Activated naive CD8-positive, alpha-beta T cell treated with anti-CD3 and anti-CD28 coated beads, Interleukin-2, amount 10 ng/mL, durations not matched to agents 7 days and 5 days (primary cell): Measurements from ENCODE around the gene ANKIB1. TPM values are rescaled to one million over a fixed set of nuclear protein-coding genes. Genes with fewer than 3 reads are reported as not detected.

ENCODE experiments used
- ATAC-seq: fragments of 150-1000 bp; cut with Tn5 transposase; one replicate; pipeline ENCODE4 v1.10.0; 2021; ENCODE audit warnings: low read depth, moderate library complexity
- POLR2A ChIA-PET: fragments of 350-600 bp; sonication (Branson Sonifier 250); formaldehyde crosslinking; loops from one replicate; lab custom pipeline; 2021; ENCODE audit warnings: antibody characterized with exemption; lab: Charles Lee
- DNase-seq: peaks from one replicate; pipeline ENCODE4 v3.0.0; 2021
- H3K27ac Mint-ChIP-seq: one replicate; pipeline ENCODE4 v1.8.0; 2022; ENCODE audit warnings: mild to moderate bottlenecking, mixed read lengths
- H3K27me3 Mint-ChIP-seq: one replicate; pipeline ENCODE4 v1.8.0; 2022; ENCODE audit warnings: mild to moderate bottlenecking, moderate library complexity, mixed read lengths
- H3K36me3 Mint-ChIP-seq: one replicate; pipeline ENCODE4 v1.8.0; 2021; ENCODE audit warnings: mild to moderate bottlenecking, mixed read lengths
- H3K4me1 Mint-ChIP-seq: one replicate; pipeline ENCODE4 v1.8.0; 2021; ENCODE audit warnings: mixed read lengths
- H3K4me3 Mint-ChIP-seq: one replicate; pipeline ENCODE4 v1.8.0; 2022; ENCODE audit warnings: mild to moderate bottlenecking, moderate library complexity, mixed read lengths
- H3K9me3 Mint-ChIP-seq: one replicate; pipeline ENCODE4 v1.8.0; 2021; ENCODE audit warnings: mixed read lengths
- total RNA-seq, 2 experiments: library from RNA; stranded (reverse); gene quantifications; one replicate each; pipeline ENCODE4 v1.2.3, GENCODE V29; 2021

The ANKIB1 gene
- total RNA-seq, 2 experiments from 2014 or later = 75.5 to 77.6 TPM

DNA sequence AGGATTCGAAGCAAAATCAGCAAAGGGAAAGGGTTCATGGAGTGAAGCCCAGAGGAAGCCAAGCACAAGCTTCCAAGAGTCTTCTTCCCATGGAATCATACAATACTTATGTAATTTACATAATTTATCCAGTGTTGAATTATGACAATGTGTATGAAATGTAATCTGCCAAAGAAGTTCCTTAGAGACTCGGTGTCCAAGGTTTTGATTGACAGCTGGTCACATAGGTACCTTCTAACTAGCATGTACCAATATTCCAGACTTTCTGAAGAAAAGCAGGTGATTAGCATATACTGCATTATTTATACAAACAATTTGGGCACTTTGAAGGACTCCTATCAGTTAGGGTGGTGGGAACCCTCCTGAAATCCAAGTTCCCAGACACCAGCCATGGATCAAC is 35.3 kb downstream of the ANKIB1 start:
- DNase-seq = no peak
- Mint-ChIP-seq H3K27ac (no peak overlapping the region), H3K9me3 (peaks cover 13% of the 10 kb centered on the region), H3K4me1 (peaks cover 6% of the 10 kb centered on the region), H3K27me3 (no peaks in the 10 kb centered on the region), H3K4me3 (no peak overlapping the region), H3K36me3 (peaks cover 30% of the 10 kb centered on the region)
- ATAC-seq = no peak
- POLR2A ChIA-PET = no interaction called here

DNA sequence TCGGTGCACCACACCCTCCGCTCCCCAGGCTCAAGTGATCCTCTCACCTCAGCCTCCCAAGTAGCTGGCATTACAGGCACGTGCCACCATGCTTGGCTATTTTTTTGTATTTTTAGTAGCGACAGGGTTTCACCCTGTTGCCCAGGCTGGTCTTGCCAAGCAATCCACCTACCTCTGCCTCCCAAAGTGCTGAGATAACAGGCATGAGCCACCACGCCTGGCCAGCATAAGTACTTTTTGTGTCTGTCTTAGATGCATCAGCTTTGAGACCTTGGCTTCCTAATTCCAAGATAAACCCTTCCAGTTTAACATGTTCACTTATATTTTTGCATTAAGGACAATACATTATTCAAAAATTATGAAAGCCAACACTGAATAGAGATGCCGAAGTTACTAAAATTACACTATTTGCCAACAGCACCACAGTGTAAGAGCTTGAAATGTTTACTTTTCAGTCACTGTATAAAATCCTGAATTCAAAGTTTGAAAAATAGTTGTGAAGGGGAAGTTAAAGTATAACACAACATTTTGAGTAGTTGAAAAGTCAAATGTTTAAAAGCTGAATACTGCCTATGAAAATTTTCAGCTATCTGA is 36.5 kb downstream of the ANKIB1 start:
- Mint-ChIP-seq H3K4me1 (peaks cover 2% of the 10 kb centered on the region), H3K27ac (no peak overlapping the region), H3K9me3 (peaks cover 9% of the 10 kb centered on the region), H3K4me3 (no peak overlapping the region), H3K36me3 (peaks cover 24% of the 10 kb centered on the region), H3K27me3 (no peaks in the 10 kb centered on the region)
- DNase-seq (no peak), ATAC-seq (no peak)
- POLR2A ChIA-PET = no interaction called here

GRCh38 chr7:92282930-92283329 is 37.2 kb downstream of the ANKIB1 start:
- DNase-seq (no peak), ATAC-seq (no peak)
- Mint-ChIP-seq H3K4me1 (peaks cover 2% of the 10 kb centered on the region), H3K9me3 (peaks cover 10% of the 10 kb centered on the region), H3K36me3 (peaks cover 25% of the 10 kb centered on the region), H3K27me3 (no peaks in the 10 kb centered on the region), H3K4me3 (no peak overlapping the region), H3K27ac (no peak overlapping the region)
- POLR2A ChIA-PET = no interaction called here

GRCh38 chr7:92289321-92289720 is 43.5 kb downstream of the ANKIB1 start:
- no peaks in the 10 kb centered on the region for H3K27me3 Mint-ChIP-seq
- H3K27ac Mint-ChIP-seq = no peak overlapping the region
- POLR2A ChIA-PET = no interaction called here
- ATAC-seq (no peak), DNase-seq (no peak)
- peaks cover 11% of the 10 kb centered on the region for H3K36me3 Mint-ChIP-seq
- peaks cover 17% of the 10 kb centered on the region for H3K4me1 Mint-ChIP-seq
- no peak overlapping the region for H3K4me3 Mint-ChIP-seq
- H3K9me3 Mint-ChIP-seq = peaks cover 1% of the 10 kb centered on the region

GRCh38 chr7:92292981-92293380 is 47.2 kb downstream of the ANKIB1 start:
- peaks cover 17% of the 10 kb centered on the region for H3K4me1 Mint-ChIP-seq
- peaks cover 8% of the 10 kb centered on the region for H3K36me3 Mint-ChIP-seq
- POLR2A ChIA-PET = interaction anchor here (2.3 kb wide), 1 partner anchor 47 kb away, joined by 8 read pairs; the partner anchor contains the start of genes ANKIB1 and KRIT1
- no peaks in the 10 kb centered on the region for H3K27me3 Mint-ChIP-seq
- H3K27ac Mint-ChIP-seq = no peak overlapping the region
- DNase-seq = no peak
- H3K9me3 Mint-ChIP-seq = peaks cover under 1% of the 10 kb centered on the region
- H3K4me3 Mint-ChIP-seq = no peak overlapping the region
- no peak for ATAC-seq

DNA sequence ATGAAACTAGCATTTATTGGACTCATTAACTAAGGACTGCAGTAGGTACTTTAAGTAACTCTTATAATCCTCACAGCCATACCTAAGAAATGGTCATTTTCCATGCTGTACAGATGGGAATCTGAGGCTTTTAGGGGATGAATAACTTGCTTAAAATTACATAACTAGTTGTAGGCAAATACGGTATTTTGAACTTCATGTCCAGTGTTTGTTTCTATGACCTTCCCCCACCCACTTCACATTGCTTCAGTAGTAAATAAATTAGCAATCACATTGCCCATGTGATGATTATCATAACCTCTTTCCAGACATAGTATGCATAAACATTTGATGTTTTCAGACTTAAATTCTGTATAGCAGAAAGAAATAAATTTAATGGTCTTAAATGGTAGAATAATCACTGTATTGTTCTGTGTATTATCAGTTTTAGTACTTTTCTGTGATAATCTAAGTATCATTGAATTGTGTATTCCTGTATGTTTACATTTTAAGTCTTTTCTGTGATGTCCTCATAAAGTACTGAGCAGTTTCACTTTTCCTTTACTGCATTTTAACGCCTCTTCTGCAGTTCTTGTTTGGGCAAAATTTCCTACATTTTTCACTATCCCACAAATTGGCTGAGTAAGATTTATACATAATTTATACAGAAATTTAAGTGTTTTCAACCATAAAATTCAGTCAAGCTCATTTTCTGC is 48.3 kb downstream of the ANKIB1 start:
- Mint-ChIP-seq H3K27ac (no peak overlapping the region), H3K27me3 (no peaks in the 10 kb centered on the region), H3K4me1 (peaks cover 17% of the 10 kb centered on the region), H3K36me3 (peaks cover 4% of the 10 kb centered on the region), H3K4me3 (no peak overlapping the region), H3K9me3 (no peaks in the 10 kb centered on the region)
- POLR2A ChIA-PET = no interaction called here
- DNase-seq = no peak
- ATAC-seq = no peak

- no peaks in the 10 kb centered on the region for H3K9me3 Mint-ChIP-seq
- H3K4me3 Mint-ChIP-seq = no peak overlapping the region
- POLR2A ChIA-PET = no interaction called here
- peaks cover 6% of the 10 kb centered on the region for H3K36me3 Mint-ChIP-seq
- DNase-seq = no peak
- H3K27ac Mint-ChIP-seq = no peak overlapping the region
- peaks cover 17% of the 10 kb centered on the region for H3K4me1 Mint-ChIP-seq
- no peaks in the 10 kb centered on the region for H3K27me3 Mint-ChIP-seq
- no peak for ATAC-seq
Observed at GRCh38 chr7:92295391-92295790, 49.6 kb downstream of the ANKIB1 start.

- ATAC-seq (no peak), DNase-seq (no peak)
- peaks cover 12% of the 10 kb centered on the region for H3K36me3 Mint-ChIP-seq
- peaks cover 13% of the 10 kb centered on the region for H3K4me1 Mint-ChIP-seq
- no peaks in the 10 kb centered on the region for H3K27me3 Mint-ChIP-seq
- no peak overlapping the region for H3K27ac Mint-ChIP-seq
- no peaks in the 10 kb centered on the region for H3K9me3 Mint-ChIP-seq
- no peak overlapping the region for H3K4me3 Mint-ChIP-seq
- POLR2A ChIA-PET = no interaction called here
Observed at GRCh38 chr7:92296235-92296634, 50.5 kb downstream of the ANKIB1 start.

DNA sequence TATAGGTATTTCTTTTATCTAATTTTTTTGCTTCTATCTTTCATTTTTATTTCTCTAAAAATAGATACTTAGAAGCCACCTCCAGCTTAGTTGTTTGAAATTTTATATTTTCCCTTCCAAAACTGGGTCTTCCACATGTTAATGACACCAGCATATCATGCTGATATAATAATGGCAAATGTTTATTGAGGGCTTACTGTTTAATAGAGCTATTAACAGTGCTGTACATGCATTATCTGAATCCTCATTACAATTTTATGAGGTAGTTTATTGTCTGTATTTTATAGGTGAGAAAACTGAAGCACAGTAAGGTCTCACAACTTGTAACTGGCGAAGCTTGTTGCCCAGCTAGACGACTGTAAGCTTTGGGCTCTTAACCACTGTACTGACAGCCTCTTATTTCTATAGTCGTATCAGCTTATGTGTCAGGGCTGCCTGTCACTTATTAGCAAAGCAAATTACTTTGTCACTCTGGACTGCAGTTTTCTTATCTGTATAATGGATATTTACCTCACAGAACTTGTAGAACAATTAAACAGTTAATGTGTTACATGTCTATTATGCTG is 51.2 kb downstream of the ANKIB1 start:
- Mint-ChIP-seq H3K9me3 (no peaks in the 10 kb centered on the region), H3K36me3 (peaks cover 14% of the 10 kb centered on the region), H3K4me3 (no peak overlapping the region), H3K27me3 (no peaks in the 10 kb centered on the region), H3K27ac (no peak overlapping the region), H3K4me1 (peaks cover 12% of the 10 kb centered on the region)
- no peak for ATAC-seq
- DNase-seq = no peak
- POLR2A ChIA-PET = no interaction called here

DNA sequence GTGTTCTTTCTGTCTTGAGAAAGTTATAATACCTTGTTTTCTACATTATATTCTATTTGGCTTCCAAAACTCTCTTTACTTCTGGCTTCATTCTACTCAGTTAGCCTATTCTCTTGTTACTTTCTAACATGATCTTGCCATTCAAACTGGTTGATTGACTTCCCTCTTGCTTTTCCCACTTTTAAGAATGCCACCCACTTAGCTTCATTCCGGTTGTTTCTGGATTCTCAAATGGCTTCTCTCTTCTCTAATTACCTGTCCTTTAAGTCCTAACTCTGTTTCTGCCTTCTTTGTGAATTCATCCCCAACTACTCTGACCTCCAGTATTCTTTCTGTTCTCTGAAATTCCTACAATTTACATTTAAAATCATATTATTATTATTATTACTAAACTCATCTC is 52.0 kb downstream of the ANKIB1 start:
- POLR2A ChIA-PET = no interaction called here
- Mint-ChIP-seq H3K27ac (no peak overlapping the region), H3K4me1 (peaks cover 11% of the 10 kb centered on the region), H3K36me3 (peaks cover 14% of the 10 kb centered on the region), H3K9me3 (no peaks in the 10 kb centered on the region), H3K27me3 (no peaks in the 10 kb centered on the region), H3K4me3 (no peak overlapping the region)
- ATAC-seq (no peak), DNase-seq (no peak)

DNA sequence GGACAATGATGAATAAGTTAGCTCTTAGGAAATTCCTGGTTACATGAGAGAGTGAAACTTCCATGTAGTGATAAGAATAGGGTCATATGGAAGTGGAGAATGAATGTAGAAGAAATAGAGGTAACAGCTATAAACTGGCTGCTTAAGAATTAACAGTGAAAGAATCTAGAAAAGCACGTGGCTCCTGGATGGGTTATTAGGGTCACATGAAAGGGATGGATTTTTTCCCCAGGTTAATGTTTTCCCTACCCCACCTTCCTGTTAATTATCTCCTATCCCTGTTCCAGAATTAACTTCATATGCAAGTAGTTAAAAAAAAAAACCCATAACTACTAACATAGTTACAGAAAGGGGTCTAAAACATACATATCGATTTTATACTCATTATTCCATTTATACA is 58.0 kb downstream of the ANKIB1 start:
- no peak for DNase-seq
- H3K9me3 Mint-ChIP-seq = no peaks in the 10 kb centered on the region
- no peak for ATAC-seq
- H3K36me3 Mint-ChIP-seq = peaks cover 23% of the 10 kb centered on the region
- H3K27ac Mint-ChIP-seq = no peak overlapping the region
- POLR2A ChIA-PET = no interaction called here
- no peak overlapping the region for H3K4me3 Mint-ChIP-seq
- no peaks in the 10 kb centered on the region for H3K27me3 Mint-ChIP-seq
- H3K4me1 Mint-ChIP-seq = no peaks in the 10 kb centered on the region

DNA sequence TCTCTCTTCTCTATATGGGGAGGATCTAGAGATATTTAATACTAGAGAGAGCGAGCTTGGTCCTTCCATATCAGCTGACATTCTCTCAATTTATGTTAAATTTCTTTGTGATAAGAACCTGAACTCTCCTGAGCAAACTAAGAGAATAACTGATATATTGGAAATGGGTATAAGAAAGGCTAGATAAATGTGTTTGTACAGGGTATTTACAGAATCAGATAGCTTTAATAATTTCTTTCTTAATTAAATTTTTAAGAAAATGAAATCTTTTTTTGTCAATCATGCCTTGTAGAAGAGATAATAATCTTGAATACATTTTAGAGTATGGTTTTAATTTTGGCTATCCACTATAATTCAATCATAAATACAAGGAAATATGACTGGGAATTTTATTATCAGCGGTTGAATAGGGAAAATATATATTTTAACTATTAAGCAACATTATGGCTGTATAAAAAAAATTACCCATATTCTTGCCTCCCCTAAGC is 58.7 kb downstream of the ANKIB1 start:
- Mint-ChIP-seq H3K4me1 (no peaks in the 10 kb centered on the region), H3K27me3 (no peaks in the 10 kb centered on the region), H3K36me3 (peaks cover 24% of the 10 kb centered on the region), H3K9me3 (no peaks in the 10 kb centered on the region), H3K27ac (no peak overlapping the region), H3K4me3 (no peak overlapping the region)
- ATAC-seq (no peak), DNase-seq (no peak)
- POLR2A ChIA-PET = no interaction called here

DNA sequence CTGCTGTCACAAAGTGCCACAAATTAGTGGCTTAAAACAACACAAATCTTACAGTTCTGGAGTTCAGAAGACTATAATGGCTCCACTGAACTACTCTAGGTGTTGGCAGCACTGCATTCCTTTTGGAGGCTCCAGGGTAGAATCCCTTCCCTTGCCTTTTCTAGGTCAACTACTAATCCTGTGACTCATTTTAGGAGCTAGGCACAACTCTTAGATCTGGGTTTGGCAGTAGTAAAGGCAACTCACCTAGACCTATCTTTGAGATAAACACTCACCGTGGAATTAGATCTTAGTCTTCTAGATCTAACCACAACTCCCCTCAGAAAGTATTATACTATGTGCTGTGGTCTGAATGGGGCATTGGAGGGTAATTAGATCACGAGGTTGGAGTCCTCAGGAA is 60.4 kb downstream of the ANKIB1 start:
- H3K36me3 Mint-ChIP-seq = peaks cover 18% of the 10 kb centered on the region
- H3K27ac Mint-ChIP-seq = no peak overlapping the region
- no peaks in the 10 kb centered on the region for H3K4me1 Mint-ChIP-seq
- POLR2A ChIA-PET = no interaction called here
- ATAC-seq (no peak), DNase-seq (no peak)
- H3K27me3 Mint-ChIP-seq = no peaks in the 10 kb centered on the region
- no peak overlapping the region for H3K4me3 Mint-ChIP-seq
- H3K9me3 Mint-ChIP-seq = no peaks in the 10 kb centered on the region

DNA sequence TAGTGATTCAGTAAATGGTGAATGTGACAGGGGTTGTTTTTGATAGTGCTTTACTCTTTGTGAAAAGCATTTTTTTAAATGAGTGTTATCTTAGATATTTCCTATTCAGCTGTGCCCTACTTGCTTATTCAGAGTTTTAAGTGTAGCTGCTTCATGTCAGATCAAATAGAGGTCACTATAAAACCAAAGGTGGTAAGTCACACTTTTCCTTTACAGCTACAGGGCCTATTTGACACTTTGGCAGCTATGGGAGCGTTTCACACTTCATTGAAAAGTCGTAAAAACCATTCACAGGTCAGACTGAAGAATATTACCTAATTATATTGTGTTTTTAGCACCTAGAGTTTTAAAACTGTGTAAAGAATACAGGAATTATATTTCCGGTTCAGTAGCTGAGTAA is 67.3 kb downstream of the ANKIB1 start:
- H3K4me3 Mint-ChIP-seq = no peak overlapping the region
- H3K27me3 Mint-ChIP-seq = no peaks in the 10 kb centered on the region
- POLR2A ChIA-PET = interaction anchor here (0.6 kb wide), 1 partner anchor 273 kb away, joined by 3 read pairs; no protein-coding TSS in a partner anchor
- H3K4me1 Mint-ChIP-seq = no peaks in the 10 kb centered on the region
- H3K27ac Mint-ChIP-seq = no peak overlapping the region
- peaks cover 12% of the 10 kb centered on the region for H3K36me3 Mint-ChIP-seq
- no peaks in the 10 kb centered on the region for H3K9me3 Mint-ChIP-seq
- DNase-seq (no peak), ATAC-seq (no peak)
